SH-SY5Y (cell line): ENCODE results near the gene TAS2R4.

Source experiments
- GATA2 ChIP-seq: IDR thresholded peaks from 2 replicates; pipeline ENCODE4 v1.6.1; 2011; ENCODE audit warnings: mild to moderate bottlenecking, low read depth, low read length
- GATA3 ChIP-seq: IDR thresholded peaks from 2 replicates; pipeline ENCODE4 v1.6.1; 2011; ENCODE audit warnings: low read depth, mild to moderate bottlenecking, low read length, moderate library complexity

The TAS2R4 gene

GRCh38 chr7:141776374-141776773 lies at the start of gene TAS2R4:
TSS of gene TAS2R4 (plus strand) at chr7:141776674. CDS start at chr7:141778489, 1,815 bp downstream.
- no peak for TF ChIP-seq GATA2
- no peak for TF ChIP-seq GATA3

DNA sequence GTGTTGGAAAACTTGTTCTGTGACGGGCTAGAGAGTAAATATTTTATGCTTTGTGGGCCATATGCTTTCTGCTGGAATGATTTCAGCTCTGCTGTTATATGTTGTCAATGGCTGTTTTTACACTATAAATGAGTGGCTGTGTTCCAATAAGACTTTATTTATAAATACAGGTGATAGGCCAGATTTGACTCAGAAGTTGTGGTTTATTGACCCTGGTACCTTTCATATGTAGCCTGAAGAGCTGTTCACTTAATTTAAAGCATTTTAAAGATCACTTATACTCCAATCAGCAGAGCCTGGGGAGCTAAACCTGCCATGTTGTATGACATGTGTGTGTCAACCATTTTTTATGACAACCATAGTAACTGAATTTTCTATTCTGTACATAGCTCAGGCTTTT lies 47.5 kb upstream of the TAS2R4 start:
- TF ChIP-seq GATA3 (no peak), GATA2 (no peak)

DNA sequence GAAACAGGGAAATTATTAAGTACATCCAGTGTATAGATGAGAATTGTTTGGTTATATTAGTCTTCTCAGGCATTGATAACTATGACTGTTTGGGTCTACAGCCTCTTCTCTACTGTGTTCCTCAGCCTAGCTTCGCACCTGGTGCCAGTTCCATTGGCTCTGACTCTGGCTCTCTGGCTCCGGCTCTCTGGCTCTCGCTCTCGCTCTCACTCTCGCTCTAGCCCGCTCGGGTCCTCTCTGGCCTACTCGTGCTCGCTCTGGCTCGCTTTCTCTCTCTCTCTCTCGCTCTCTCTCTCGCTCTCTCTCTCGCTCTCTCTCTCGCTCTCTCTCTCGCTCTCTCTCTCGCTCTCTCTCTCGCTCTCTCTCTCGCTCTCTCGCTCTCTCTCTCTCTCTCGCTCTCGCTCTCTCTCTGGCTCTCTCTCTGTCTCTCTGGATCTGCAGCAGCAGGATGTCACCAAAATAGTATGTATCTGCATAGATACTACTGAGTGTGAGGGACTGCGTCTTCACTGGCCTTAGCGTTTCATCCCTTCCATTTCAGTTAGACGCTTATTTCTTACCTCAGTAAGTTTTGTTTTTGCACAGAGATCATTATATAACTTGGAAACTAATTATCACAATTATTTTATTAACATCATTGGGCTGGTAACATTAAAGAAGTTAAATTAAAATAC lies 44.9 kb upstream of the TAS2R4 start:
- TF ChIP-seq GATA3, result no peak
- no peak for TF ChIP-seq GATA2

DNA sequence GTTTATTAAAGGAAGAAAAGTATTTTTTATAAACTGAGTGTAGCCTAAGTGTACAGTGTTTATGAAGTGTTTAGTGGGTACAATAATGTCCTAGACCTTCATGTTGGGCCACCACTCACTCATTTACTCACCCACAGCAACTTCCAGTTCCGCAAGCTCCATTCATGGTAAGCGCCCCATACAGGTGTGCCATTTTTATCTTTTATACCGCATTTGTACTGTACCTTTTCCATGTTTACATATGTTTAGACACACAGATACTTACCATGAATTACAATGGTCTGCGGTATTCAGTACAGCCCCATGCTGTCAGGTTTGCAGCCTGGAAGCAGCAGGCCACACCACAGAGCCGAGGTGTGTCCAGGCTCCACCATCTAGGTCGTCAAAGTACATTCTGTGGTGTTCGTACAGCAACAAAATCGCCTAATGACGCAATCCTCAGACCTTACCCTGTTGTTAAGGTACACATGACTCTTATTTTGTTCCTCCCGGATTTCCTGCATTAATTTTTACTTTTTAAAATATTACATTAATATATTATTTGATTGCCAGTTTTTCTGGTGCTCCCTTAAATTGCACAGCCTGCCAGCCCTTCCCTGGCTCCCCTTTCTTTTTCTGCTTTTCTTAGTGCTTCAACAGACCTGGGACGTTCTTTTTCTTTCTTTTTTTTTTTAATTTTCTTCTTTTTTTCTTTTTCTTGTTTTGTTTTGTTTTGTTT lies 39.2 kb upstream of the TAS2R4 start:
- TF ChIP-seq GATA2, result no peak
- no peak for TF ChIP-seq GATA3

DNA sequence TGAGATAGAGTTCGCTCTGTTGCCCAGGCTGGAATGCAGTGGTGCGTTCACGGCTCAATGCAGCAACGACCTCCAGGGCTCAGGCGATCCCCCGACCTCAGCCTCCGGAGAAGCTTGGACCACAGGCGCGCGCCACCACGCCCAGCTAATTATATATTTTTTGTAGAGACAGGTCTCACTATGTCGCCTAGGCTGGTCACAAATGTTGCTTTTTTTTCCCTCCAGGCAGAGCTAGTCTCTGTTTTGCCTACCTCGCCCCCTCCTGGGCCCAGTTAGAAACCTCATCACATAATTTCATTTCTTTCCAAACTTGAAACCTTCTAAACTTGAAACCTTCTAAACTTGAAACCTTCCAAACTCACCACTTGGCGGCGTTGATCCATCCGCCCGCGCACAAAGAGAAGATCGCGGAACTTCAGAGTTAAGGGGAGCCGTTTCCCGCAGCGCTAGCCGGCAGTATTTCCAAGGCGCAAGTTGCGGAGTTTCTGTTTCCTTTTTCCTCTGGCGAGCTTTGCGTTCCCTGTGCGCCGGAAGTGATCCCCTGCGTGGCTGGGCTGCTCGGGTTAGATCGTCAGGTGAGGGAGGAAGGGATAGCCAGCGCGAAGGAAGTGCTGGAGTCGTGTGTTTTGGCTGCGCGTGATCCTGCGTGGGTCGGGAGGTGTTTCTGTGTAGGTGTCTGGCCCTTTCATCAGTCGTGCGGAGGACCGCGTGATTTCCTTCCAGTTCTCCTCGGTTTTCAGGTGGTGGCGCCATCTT lies 38.5 kb upstream of the TAS2R4 start, which contains the start of gene SSBP1:
Gene SSBP1, plus strand, starts transcription at position 523 of the 756 bp plus-strand sequence. CDS start 809 bp downstream, outside the sequence.
- no peak; the same call in 1 of the 2 replicates for TF ChIP-seq GATA2
- TF ChIP-seq GATA3, result no peak

GRCh38 chr7:141738592-141739013 lies 37.9 kb upstream of the TAS2R4 start:
- TF ChIP-seq GATA2, result no peak
- TF ChIP-seq GATA3, result no peak

- TF ChIP-seq GATA3 (no peak), GATA2 (no peak)
Measured at GRCh38 chr7:141739250-141739649, 37.2 kb upstream of the TAS2R4 start.

DNA sequence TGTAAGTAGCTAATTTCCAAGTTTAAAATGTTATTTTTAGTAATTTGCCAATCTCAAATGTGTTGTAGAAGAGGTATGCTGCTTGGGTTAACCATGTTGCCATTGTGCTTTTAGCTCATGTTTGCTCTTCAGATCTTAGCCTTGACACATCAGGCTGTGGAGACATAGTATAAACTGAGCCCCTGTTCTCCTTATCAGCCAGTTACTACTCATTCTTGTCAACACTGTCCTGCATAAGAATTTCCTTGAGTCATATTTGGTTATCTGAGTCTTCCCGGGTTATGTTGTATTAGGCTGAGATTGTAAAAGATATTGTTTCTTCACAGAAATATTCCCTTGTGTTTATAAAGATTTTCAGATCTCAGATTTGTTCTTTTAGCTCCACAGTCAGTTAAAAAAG lies 34.2 kb upstream of the TAS2R4 start:
- TF ChIP-seq GATA3 (no peak), GATA2 (no peak)

DNA sequence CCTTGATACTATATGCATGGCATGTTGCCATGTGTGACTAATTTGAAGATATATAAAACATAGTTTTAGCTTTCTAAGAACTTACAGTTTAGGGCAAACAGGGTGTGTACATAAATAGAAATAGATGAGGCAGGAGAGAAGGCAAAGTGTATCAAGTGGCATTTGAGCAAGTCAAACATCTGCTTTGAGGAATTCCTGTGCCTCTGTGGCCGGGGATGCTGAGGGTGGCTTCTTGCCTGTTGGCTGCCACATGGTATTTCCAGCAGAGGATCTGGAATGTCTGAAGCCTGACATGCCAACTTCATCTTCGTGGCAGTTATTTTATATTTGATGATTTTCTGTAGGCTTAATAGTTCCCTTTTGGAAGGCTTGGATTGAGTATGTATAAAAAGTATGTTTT lies 32.3 kb upstream of the TAS2R4 start:
- TF ChIP-seq GATA3 (no peak), GATA2 (no peak)

DNA sequence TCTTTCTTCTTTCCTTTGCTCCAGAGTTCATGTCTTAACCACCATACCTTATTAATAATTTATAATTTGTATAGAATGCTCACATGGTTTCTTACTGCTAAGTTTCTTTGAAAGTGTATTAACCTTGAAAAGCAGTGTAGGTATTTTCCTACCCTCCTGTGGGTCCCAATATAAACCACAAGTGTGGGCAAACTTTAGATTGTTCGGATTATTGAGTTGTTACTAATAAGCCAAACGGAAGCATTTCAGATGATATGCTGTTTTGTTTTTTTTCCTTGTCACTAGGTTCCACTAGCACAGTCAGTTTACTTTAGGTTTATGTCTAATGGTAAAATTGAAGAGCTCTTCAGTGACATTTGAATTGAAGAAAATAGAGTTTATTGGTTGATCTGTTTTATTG lies 28.1 kb upstream of the TAS2R4 start:
- TF ChIP-seq GATA2 (no peak), GATA3 (no peak)

- TF ChIP-seq GATA2 (no peak), GATA3 (no peak)
Measured at GRCh38 chr7:141752634-141753033, 23.8 kb upstream of the TAS2R4 start.

DNA sequence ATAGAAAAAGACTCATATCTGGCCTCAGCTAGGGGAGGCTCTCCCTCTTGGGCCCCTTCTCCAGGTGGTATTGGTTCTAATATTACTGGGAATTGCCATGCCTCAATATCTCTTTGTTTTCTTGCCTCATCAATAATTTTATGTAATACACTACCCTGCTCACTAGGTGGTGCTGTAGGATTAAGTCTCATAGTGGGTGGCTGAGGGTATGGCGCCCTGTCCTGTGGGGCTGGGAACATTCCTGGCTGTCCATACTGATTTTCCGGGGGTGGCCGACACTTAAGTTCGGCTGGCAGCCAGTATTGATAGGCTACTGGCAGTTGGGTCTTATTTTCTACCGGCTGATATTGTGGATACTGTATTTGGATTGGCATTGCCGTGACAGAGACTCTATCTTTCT lies 21.5 kb upstream of the TAS2R4 start:
- TF ChIP-seq GATA2, result no peak
- no peak for TF ChIP-seq GATA3

- TF ChIP-seq GATA3 (no peak), GATA2 (no peak)
Measured at GRCh38 chr7:141763797-141764196, 12.7 kb upstream of the TAS2R4 start, which contains the start of gene TAS2R3. TSS of gene TAS2R3 (plus strand) at chr7:141764097. CDS start at chr7:141764159, 62 bp downstream.
